Right atrium auricular region (tissue), 2 donors: ENCODE results near the gene RPP40. TPM values are rescaled to one million over a fixed set of nuclear protein-coding genes. Genes with fewer than 3 reads are reported as not detected.

Experiments
- DNase-seq: peaks from one replicate; pipeline ENCODE4 v3.0.0-alpha.2; 2019; ENCODE audit warnings: low spot score
- H3K27ac ChIP-seq, 2 donors: fragments of 200-600 bp; sonication (generic); 1 replicate in 1 of 2; 2 replicates in 1 of 2; pipeline ENCODE4 v1.5.1; 2016 to 2019
- H3K27me3 ChIP-seq, 2 donors: fragments of 200-600 bp; sonication (generic); one replicate each; pipeline versions ENCODE4 v1.5.1 to v1.6.0; 2017 to 2019
- H3K36me3 ChIP-seq: fragments of 200-600 bp; sonication (generic); one replicate; pipeline ENCODE4 v1.5.1; 2016
- H3K4me1 ChIP-seq, 2 donors: fragments of 200-600 bp; sonication (generic); one replicate each; pipeline versions ENCODE4 v1.5.1 to v1.6.0; 2017 to 2019
- H3K4me3 ChIP-seq, 2 donors: fragments of 200-600 bp; sonication (generic); 1 replicate in 1 of 2; 2 replicates in 1 of 2; pipeline ENCODE4 v1.5.1; 2017 to 2019; ENCODE audit warnings: mild to moderate bottlenecking in 1 of 2, moderate library complexity in 1 of 2
- H3K9me3 ChIP-seq, 2 donors: fragments of 200-600 bp; sonication (generic); one replicate each; pipeline ENCODE4 v1.5.1; 2019
- total RNA-seq, 2 donors: library from RNA; depleted of rRNA; stranded (reverse); fragments of >200 nt; gene quantifications; one replicate each; pipeline ENCODE4 v1.1.0, GENCODE V29; 2016
- TF ChIP-seq, protein P1 (sequence below), 2 donors: fragments of 200-600 bp; sonication (generic); IDR thresholded peaks; one replicate each; pipeline ENCODE4 v1.5.1; 2019; ENCODE audit warnings: antibody characterized with exemption in 2 of 2

Gene RPP40
- total RNA-seq, 2 donors from 2014 or later, result 2.4 to 6.1 TPM

GRCh38 chr6:4999586-4999985, 4.3 kb downstream of the RPP40 start:
- Histone ChIP-seq H3K9me3 (no peaks in the 10 kb centered on the region), H3K36me3 (peaks cover 8% of the 10 kb centered on the region), H3K4me3 (no peak overlapping the region), H3K27me3 (no peaks in the 10 kb centered on the region), H3K4me1 (peaks cover 0 to 5% of the 10 kb centered on the region in 2 donors), H3K27ac (no peak overlapping the region)
- TF ChIP-seq, protein P1, sequence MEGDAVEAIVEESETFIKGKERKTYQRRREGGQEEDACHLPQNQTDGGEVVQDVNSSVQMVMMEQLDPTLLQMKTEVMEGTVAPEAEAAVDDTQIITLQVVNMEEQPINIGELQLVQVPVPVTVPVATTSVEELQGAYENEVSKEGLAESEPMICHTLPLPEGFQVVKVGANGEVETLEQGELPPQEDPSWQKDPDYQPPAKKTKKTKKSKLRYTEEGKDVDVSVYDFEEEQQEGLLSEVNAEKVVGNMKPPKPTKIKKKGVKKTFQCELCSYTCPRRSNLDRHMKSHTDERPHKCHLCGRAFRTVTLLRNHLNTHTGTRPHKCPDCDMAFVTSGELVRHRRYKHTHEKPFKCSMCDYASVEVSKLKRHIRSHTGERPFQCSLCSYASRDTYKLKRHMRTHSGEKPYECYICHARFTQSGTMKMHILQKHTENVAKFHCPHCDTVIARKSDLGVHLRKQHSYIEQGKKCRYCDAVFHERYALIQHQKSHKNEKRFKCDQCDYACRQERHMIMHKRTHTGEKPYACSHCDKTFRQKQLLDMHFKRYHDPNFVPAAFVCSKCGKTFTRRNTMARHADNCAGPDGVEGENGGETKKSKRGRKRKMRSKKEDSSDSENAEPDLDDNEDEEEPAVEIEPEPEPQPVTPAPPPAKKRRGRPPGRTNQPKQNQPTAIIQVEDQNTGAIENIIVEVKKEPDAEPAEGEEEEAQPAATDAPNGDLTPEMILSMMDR (IDR thresholded peaks at IDR 0.05), result no peak
- no peak for DNase-seq

DNA sequence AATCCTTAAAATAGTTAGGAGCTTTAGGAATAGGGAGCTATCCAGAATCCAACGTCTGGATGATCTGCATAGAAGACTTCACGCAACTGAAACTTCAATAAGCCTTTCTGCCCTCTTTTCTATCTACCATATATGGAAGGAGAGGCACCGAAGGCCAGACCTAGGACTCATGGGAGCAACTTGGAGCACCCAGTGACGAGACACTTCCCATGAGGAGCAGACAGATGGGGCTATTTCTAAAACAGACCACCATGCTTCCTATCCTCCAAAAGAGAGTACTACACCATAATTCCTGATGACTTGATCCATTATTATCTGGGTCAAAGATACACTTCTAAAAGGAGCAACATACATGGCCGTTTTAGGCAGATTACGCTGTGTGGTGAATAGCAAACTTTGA, 6.0 kb downstream of the RPP40 start:
- no peak overlapping the region for H3K27ac ChIP-seq
- no peaks in the 10 kb centered on the region for H3K9me3 ChIP-seq
- no peak overlapping the region for H3K4me3 ChIP-seq
- no peak for DNase-seq
- no peaks in the 10 kb centered on the region for H3K27me3 ChIP-seq
- peaks cover 8% of the 10 kb centered on the region for H3K36me3 ChIP-seq
- no peaks in the 10 kb centered on the region for H3K4me1 ChIP-seq
- TF ChIP-seq, protein P1 (IDR thresholded peaks at IDR 0.05), result no peak

GRCh38 chr6:4994741-4995140, 9.1 kb downstream of the RPP40 start:
- Histone ChIP-seq H3K4me3 (no peak overlapping the region), H3K9me3 (no peaks in the 10 kb centered on the region), H3K27ac (no peak overlapping the region), H3K27me3 (no peaks in the 10 kb centered on the region), H3K4me1 (no peaks in the 10 kb centered on the region), H3K36me3 (no peaks in the 10 kb centered on the region)
- no peak for DNase-seq
- TF ChIP-seq, protein P1 (IDR thresholded peaks at IDR 0.05), result no peak

GRCh38 chr6:4987432-4987831, 16.4 kb downstream of the RPP40 start:
- TF ChIP-seq, protein P1 (IDR thresholded peaks at IDR 0.05), result no peak
- H3K27ac ChIP-seq, result no peak overlapping the region

GRCh38 chr6:4986999-4987398, 16.8 kb downstream of the RPP40 start:
- Histone ChIP-seq H3K9me3 (no peaks in the 10 kb centered on the region), H3K27me3 (no peaks in the 10 kb centered on the region), H3K4me3 (no peak overlapping the region), H3K4me1 (no peaks in the 10 kb centered on the region), H3K27ac (no peak overlapping the region), H3K36me3 (no peaks in the 10 kb centered on the region)
- TF ChIP-seq, protein P1 (IDR thresholded peaks at IDR 0.05), result no peak
- no peak for DNase-seq

More at GRCh38 chr6:4987432-4987831, 16.4 kb downstream of the RPP40 start:
- H3K27me3 ChIP-seq, result no peaks in the 10 kb centered on the region
- DNase-seq, result no peak
- H3K4me1 ChIP-seq, result no peaks in the 10 kb centered on the region
- no peak overlapping the region for H3K4me3 ChIP-seq
- no peaks in the 10 kb centered on the region for H3K9me3 ChIP-seq
- H3K36me3 ChIP-seq, result no peaks in the 10 kb centered on the region

GRCh38 chr6:4983322-4983721, 20.5 kb downstream of the RPP40 start:
- DNase-seq, result no peak
- Histone ChIP-seq H3K27me3 (no peaks in the 10 kb centered on the region), H3K36me3 (no peaks in the 10 kb centered on the region)

More at GRCh38 chr6:4983322-4983721, 20.5 kb downstream of the RPP40 start:
- no peak overlapping the region for H3K4me3 ChIP-seq
- H3K27ac ChIP-seq, result no peak overlapping the region
- H3K9me3 ChIP-seq, result peaks cover 0 to 15% of the 10 kb centered on the region in 2 donors
- H3K4me1 ChIP-seq, result no peaks in the 10 kb centered on the region
- TF ChIP-seq, protein P1 (IDR thresholded peaks at IDR 0.05), result no peak
